Measurements from ENCODE around the gene ZNF428.
"Not testable (repeated sequence)": the region's sequence is repeated elsewhere in the genome, so short reads cannot be mapped to it uniquely, and the experiment has no call there.

Gene ZNF428

DNA sequence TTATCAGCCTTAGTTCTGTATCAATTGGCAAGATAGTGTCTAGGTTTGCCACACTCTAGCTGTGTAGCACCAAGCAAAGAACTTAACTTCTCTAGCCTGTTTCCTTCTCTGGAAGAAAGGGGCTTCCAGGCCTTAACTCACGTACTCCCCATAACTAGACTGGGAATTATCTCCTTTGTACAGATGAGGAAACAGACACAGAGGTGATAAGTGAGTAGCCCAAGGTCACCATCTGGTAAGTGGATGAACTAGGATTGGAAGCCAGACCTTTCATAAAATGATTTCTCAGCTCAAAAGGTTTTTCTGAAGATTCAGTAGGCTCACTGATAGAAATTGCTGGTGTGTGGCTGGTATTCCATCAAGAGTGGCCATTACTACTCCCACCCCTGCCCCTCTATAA lies 3.1 kb downstream of the ZNF428 start:
- no peak for DNase-seq

DNA sequence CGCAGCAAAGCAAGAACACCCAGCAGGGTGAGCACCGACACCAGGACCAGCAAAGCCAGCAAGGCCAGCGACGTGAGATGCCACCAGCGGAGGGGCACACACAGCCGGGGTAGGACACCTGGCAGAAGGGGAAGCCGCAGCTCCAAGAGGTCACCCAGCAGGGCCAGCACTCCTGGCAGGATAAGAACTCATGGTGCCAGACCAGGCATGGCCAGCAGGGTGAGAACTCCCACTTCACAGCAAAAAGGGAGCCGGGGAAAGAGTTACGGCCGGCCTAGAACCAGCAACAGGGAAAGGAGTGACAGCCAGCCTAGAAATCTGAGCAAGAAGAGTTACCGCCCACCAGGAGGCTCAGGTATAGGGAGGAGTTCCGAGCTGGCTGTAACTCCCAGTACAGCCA lies 7.1 kb downstream of the ZNF428 start:
- no peak for DNase-seq

DNA sequence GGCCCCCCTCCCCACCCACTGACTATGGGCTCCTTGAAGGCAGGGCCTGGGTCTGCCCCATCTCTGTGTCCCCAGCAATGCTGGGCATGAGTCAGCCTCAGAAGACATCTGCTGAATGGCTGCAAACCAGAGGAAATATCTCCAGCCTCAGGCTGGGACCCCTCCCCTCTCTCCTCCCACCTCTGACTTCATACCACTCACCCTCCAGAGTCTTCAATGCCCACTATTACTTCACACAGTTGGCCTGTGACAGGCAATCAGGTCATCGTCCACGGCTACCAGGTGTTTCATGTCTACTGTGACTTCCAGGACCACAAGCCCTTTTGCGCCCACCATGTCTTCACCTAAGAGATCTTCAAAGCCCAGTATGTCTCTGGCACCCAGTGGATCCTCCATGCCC lies 7.6 kb downstream of the ZNF428 start, which contains the start of gene SRRM5:
TSS of gene SRRM5 (plus strand) at position 301 of the 400 bp plus-strand sequence. CDS start at position 335, 34 bp downstream.
- no peak for DNase-seq

DNA sequence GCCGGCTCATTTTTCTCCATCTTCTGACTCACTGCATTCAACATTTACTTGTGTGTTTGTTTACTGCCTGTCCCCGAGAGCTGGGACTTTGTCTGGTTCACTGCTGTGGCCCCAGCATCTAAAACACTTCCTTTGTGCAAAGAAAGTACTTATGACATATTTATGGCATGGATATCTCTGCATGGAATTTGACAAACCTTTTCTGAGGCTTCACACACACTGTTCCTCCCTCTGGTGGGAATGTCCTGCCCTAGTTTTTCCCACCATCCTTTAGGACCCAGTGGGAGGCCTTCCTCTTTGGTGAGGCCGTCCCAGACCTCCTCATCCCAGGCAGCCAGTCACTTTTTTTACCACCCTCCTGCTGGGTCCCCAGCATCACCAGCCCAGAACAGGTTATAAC lies 8.9 kb downstream of the ZNF428 start:
- DNase-seq, result no peak

DNA sequence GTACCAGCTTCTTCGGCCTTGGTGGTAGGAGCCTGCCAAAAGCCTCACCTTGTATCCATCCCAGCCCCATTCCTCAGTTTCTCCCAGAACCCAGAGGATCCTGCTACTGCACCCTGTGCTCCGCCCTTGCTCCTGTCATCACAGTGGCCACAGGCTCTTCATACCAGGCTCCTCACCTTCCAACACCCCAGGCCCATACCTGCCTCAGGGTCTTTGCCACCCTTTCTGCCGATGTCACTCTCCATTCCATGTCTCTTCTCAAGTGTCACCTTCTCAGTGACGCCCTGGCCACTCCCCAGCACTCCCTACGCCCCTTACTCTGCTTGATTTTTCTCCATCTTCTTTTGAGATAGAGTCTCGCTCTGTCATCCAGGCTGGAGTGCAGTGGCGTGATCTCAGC lies 9.6 kb downstream of the ZNF428 start:
- no peak for DNase-seq

DNA sequence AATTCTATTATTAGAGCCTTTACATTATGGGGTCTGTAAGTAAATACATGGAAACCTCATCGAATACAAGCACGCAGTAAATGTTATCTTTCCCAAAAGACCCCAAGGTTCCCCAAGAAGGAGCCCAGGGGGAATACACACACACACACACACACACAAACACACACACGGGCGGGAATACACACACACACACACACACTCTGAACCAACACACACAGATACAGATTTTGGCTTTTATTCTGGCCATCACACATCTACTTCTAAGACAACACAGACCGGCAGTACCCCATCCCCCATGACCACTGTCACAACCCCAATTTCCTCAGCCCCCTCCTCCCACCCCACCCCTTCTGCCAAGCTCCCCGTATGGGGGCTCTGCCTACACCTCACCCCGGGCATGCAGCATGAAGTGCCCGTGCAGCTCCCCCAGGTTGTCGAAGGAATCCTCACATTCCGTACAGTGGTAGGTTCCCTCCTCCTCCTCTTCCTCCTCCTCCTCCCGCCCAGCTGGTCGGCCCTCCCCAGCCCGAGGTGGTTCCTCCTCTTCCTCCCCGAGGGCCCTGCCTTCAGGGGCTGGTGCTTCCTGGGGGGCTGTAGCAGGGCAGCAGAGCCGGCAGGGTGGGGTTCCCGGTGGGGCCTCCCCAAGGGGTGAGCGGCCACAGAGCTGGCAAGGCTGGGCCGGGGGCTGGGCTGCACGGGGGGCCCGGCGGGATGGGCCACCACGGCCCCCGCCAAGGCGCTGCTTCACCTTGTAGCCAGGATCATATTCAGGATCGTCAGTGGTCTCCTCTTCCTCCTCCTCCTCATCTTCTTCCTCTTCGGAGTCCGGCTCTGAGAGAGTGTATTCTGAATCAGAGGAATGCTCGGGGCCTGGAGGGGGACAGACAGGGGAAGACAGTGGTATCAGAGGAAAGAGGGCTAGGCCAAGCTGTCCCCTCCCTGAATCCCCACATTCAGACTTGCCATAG lies 11.9 kb downstream of the ZNF428 start:
- DNase-seq, result no peak

DNA sequence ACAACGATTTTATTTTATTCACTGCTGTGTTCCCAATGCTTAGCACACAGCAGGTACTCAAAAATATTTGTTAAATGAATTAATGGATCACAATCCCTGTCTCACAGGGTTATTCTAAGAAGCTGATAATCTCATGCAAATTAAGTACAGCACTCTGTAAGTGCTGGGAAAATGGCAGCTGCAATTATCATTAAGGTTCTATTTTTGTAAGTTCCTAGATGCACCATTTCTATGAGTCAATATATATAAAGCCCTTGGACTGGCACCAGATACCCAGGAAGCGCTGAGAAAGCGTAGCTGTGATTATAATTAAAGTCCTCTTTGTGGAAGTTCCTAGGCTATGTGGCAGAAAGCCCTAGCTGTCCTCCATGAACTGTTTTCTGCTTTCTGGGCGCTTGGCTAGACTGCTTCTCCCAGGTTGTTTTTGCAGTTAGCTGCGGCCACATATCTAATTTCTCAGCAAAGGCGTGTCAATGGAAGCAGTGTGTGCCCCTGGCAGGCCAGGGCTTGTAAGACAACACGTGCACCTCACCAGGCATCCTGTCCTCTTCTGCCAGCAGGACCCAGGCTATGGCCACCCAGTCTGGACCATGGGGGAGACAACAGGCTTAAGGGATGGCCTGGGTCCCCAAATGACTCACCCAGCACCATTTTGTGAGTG lies 12.7 kb downstream of the ZNF428 start:
- no peak for DNase-seq

DNA sequence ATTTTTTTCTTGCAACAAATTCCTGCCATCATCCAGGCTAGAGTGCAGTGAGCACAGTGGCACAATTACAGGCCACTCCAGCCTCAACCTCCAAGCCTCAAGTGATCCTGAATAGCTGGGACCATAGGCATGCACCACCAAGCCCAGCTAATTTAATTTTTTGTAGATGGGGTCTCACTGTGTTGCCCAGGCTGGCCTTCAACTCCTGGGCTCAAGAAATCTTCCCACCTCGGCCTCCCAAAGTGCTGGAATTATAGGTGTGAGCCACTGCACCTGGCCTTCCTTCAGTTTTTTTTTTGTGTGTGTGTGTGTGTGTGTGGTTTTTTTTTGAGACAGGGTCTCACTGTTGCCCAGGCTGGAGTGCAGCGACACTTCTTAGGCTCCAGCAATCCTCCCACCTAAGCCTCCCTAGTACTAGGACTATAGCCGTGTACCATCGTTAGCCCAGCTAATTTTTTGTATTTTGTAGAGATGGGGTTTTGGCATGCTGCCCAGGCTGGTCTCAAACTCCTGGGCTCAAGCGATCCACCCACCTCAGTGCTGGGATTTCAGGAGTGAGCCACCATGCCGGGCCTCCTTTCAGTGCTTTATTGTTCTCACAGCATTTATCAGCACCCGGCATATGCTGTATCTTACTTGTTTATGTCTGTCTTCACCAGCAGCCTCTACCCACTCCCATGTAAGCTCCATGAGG lies 13.4 kb downstream of the ZNF428 start:
- no peak for DNase-seq

DNA sequence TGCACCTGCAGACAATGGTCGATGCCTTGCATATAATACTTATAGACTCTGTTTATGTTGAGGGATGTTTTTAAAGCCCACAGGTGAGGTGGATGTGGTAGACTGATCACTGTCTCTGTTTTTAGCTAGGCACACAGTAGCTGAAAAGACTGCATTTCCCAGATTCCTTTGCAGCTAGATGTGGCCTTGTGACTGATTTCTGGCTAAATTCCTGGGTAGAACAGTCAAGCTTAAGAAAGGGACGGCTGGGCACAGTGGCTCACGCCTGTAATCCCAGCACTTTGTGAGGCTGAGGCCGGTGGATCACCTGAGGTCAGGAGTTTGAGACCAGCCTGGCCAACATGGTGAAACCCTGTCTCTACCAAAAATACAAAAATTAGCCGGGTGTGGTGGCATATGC lies 19.1 kb downstream of the ZNF428 start:
- DNase-seq, result not testable (repeated sequence)

DNA sequence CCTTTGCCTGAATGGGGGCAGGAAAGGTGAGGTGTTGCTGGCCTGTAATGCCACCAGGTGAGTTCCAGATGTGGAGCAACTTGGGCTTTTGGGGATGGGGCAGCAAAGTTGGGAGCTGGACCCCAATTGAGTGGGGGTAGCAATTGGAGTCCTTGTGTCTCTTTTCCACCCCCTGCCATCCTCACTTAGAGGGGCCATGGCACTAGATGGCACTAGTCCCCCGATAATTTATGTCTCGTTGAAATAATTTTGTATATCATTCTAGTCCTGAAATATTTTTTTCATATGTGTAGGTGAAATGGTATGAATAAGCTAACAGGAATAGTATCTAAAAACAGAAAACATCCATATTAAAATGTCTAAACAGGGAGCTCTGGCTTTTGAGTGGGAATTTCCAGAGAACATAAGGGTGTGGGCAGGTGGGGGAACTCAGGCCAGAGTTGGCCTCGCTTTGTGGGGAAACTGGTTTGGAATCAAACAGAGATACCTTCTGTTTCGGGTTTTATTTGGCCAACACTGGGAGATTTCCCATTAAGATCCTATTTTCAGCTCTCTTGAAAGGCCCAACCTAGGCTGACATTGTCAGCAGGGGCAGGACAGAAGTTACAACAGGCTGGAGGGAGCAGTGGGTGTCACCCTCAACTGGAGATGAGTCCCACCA lies 19.7 kb downstream of the ZNF428 start:
- no peak for DNase-seq

DNA sequence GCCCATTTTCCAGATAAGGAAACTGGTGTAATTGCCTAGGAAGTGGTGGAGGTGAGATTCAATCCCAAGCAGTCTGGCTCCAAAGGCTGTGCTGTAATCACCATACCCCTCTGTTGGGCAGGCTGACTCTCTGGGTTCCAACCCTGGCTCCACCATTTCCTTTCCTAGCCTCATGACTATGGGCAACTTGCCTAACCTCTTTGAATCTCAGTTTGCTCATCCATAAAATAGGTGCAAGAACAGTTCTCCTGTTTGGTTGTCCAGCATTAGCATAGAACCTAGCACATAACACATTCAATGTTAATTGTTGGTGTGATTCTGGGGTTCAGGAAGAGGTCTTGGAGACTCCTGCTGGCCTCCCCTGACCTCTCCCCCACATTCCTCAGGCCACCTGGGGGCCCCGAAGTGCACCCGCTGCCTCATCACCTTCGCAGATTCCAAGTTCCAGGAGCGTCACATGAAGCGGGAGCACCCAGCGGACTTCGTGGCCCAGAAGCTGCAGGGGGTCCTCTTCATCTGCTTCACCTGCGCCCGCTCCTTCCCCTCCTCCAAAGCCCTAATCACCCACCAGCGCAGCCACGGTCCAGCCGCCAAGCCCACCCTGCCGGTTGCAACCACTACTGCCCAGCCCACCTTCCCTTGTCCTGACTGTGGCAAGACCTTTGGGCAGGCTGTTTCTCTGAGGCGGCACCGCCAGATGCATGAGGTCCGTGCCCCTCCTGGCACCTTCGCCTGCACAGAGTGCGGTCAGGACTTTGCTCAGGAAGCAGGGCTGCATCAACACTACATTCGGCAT lies 20.8 kb downstream of the ZNF428 start:
- no peak for DNase-seq

DNA sequence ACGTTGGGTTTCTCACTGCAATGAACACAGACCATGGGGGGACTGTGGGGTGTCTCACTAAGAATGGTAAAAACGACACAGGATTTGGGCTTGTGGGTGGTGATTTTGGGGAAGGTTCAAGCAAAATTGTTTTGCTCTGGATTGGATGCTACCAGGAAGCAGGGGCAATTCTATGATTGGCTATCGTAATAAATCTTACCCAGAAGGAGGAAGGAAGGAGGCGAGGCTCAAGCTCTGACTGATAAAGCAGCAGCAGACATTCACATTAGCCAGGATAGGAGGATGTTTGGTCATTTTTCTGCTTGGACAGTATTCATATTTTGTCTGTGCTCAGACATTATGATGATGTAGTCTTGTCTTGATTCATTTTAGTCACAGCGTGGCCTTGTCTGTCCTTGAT lies 21.6 kb downstream of the ZNF428 start:
- no peak for DNase-seq

DNA sequence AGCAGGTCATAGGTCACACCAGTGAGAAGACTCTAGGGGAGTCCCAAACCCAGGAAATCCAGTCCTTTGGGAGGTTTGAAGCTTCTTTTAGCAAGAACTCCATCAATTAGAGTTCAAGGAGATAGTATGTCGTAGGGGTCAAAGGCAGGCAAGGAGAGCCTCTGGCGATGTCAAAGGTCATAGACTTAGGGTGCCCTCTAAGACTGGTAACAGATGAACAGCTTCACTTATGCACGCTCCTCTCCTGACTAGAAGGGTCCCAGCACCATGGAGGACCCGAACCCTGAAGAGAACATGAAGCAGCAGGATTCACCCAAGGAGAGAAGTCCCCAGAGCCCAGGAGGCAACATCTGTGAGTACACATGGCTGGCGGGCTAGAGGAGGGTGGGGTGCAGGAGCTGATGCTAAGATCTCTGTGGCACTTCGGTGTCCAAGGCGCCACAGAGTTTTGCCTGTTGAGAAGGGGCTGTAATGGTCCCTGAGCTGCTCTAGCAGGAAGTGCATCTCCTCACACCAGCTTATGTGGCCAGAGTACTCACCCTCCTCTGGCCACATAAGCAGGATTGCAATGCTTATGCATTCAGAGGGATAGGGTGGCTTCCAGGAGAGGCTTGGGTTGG lies 22.5 kb downstream of the ZNF428 start:
- DNase-seq, result no peak

DNA sequence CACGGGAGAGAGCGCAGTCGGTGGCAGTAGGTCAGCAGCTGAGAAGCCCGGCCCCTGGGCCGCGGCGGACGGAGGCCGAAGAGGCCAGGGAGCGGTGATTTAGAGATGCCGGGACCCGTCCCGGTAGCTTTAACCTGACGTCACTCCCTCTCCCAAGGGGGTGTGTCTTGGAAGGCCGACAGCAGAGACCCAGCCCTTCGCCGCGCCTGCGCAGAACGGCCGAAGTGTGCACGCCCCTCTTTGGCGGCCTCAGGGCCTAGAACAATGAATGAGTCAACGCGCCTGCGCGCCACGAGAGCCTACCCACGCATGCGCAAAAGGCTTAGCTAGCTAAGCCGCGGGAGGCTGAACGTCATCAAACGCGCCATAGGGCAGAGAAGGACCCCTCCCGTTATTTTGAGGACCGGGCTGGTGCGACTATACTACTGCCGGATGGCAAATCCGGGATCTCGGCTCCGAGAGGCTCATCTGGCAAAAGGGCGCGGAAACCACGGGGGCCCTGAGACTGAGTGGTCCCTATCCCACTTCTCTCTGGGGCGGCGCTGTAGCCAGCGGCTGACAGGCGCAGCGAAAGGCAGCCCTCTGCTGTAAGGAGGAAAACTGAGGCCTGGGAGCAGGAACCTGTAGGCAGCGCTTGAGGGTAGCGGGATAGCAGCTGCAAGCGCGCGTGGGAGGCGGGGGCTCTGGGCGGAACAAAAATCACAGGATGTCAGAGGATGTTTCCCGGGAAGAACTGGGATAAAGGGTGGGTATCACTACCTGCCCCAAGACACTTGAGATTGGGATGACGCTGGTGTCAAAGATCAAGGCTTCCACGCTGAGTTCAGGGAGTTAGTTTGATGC lies 23.2 kb downstream of the ZNF428 start, which contains the start of the genes IRGQ and ZNF576:
TSS of gene IRGQ (minus strand) at position 136 of the 843 bp plus-strand sequence. CDS start 796 bp downstream, outside the sequence.
TSS of gene ZNF576 (plus strand) at position 597 of the 843 bp plus-strand sequence. CDS start 514 bp downstream, outside the sequence.
- DNase-seq, result peak; percentile 99

DNA sequence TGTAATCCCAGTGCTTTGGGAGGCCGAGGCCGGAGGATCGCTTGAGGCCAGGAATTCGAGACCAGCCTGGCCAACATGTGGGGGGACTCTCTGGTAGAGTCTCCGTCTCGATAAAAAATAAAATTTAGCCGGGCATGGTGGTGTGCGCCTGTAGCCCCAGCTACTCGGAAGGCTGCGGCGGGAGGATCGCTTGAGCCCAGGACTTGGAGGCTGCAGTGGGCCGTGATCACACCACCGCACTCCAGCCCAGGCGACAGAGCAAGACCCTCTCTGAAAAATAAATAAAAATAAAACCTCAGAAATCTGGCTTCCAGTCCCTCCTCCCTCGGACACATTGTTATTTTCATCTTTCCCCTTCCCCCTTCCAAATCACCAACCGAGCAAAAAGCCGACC lies 23.8 kb downstream of the ZNF428 start:
- DNase-seq, result peak; percentile 6

DNA sequence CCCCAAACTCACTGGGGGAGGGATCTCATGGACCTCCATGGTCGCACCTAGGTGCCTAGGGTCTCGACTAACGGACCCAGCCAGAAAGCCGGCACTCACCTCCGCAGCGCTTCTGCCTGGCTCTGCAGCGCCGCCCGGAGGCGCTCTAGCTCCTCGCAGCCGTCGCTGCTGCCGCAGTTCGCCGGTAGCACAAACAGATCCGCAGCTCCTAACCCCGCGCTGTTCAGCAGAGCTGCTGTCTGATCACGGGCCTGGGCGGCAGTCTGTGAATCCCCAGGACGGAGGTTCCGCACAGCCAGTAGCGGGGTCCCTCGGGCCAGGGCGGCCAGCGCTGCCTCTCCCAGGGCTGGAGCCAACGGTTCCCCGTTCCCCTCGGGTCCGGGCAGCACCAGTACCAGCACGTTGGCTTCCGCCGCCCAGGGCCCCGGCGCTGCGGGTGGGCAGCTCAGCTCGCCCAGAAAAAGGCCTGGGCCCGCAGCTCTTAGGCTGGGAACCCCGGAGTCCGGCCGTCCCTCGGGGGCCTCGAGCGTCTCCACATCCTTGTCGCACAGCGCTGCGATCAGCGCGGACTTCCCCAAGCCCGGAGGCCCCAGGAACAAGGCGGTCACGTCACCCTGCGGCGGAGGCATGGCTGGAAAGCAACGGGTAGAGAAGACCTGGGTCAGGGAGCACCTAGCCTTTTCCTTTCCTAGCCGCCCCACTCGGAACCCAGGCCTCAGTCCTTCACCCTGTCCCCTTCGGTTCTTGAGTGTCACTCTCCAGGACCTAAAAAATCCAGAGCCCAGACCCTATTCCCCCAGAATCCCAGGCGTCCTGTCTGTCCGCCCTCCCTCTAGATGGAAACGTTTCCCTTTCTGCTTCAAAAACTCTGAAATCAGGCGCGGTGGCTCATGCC lies 24.5 kb downstream of the ZNF428 start:
- DNase-seq, result peak; percentile 41

DNA sequence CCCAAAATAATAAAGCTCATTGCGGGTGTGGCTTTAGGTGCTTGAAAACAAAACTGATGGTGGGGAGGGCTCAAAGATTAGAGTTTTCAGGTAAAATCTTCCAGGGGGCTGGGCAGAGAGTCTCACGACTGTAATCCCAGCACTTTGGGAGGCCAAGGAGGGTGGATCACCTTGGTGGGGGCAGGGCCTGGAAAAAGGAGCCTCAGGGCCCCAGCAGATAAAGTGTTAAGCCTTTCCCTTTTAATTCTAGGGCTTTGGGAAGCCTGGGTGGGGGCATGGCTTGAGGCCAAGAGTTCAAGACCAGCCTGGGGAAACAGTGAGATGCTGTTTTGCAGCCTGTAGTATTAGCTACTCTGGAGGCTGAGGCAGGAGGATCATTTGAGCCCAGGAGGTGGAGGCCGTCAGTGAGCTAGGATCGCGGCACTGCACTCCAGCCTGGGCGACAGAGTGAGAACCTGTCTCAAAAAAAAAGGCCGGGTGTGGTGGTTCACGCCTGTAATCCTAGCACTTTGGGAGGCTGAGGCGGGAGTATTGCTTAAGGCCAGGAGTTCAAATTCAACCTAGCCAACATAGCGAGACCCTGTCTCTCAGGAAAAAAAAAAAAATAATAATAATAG lies 25.2 kb downstream of the ZNF428 start:
- no peak for DNase-seq

DNA sequence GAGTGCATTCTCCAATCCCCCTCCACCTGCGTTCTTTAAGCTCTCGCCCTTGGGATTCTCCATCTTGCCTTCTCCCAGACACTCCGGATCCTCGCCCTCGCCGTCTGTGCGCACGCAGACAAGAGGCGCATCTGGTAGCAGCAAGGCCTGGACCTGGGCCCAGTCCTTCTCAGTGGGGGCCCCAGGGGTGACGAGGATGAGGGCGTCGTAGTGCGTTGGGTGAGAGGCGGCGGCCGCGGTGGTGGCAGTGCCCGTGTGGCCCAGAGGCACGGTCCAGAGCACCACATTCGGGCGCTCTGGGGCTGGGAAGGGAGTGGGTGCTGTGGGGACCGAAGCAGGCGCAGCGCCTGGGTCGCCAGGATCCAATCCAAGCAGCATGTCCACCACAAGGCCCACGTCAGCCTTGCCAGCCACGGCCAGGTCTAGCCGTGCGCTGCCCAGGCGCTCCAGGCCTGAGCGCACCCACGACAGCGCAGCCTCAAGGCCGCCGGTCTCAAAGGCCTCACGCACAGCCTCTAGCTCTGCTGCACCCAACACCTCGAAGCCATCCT lies 26.6 kb downstream of the ZNF428 start:
- DNase-seq, result no peak

All from fibroblast of skin of abdomen (primary cell).